ENCODE results near the gene PARD3. TPM values are rescaled to one million over a fixed set of nuclear protein-coding genes. Genes with fewer than 3 reads are reported as not detected.

Gene PARD3
- total RNA-seq, 1 experiment from 2014 or later = 51.8 TPM

GRCh38 chr10:34314457-34314856 is 500.6 kb downstream of the PARD3 start:
- Mint-ChIP-seq H3K36me3 (peaks cover 3% of the 10 kb centered on the region; the same call in 1 of the 2 replicates), H3K4me3 (no peak overlapping the region), H3K27me3 (ENCODE audit: low read depth) (no peaks in the 10 kb centered on the region), H3K4me1 (peaks cover 21% of the 10 kb centered on the region), H3K9me3 (no peaks in the 10 kb centered on the region), H3K27ac (no peak overlapping the region)
- POLR2A ChIA-PET = no interaction called here
- TF ChIP-seq KAT7 (CRISPR knock-in tag; IDR thresholded peaks at IDR 0.05; ENCODE audit: borderline replicate concordance) (no peak), NFE2L1 (CRISPR knock-in tag; IDR thresholded peaks at IDR 0.05) (no peak), ETV6 (CRISPR knock-in tag; IDR thresholded peaks at IDR 0.05) (no peak), ATF3 (CRISPR knock-in tag; conservative IDR thresholded peaks at IDR 0.05) (no peak), SMAD3 (CRISPR knock-in tag; IDR thresholded peaks at IDR 0.05; ENCODE audit: borderline replicate concordance) (no peak), ZNF263 (CRISPR knock-in tag; IDR thresholded peaks at IDR 0.05; ENCODE audit: low read depth) (no peak), ZMAT4 (CRISPR knock-in tag; IDR thresholded peaks at IDR 0.05) (no peak), OVOL2 (CRISPR knock-in tag; IDR thresholded peaks at IDR 0.05; ENCODE audit: borderline replicate concordance) (no peak), ZNF425 (CRISPR knock-in tag; conservative IDR thresholded peaks at IDR 0.05) (no peak), NR3C1 (CRISPR knock-in tag; conservative IDR thresholded peaks at IDR 0.05; ENCODE audit: low read depth) (no peak)
- CTCF ChIA-PET = no interaction called here
- no peak for ATAC-seq
- no peak for DNase-seq (ENCODE audit: low spot score)

- no peak for TF ChIP-seq NFATC4 (CRISPR knock-in tag; IDR thresholded peaks at IDR 0.05)
- no peak for TF ChIP-seq SOX15 (CRISPR knock-in tag; IDR thresholded peaks at IDR 0.05)
- TF ChIP-seq KAT7 (CRISPR knock-in tag; IDR thresholded peaks at IDR 0.05; ENCODE audit: borderline replicate concordance) = no peak
- no peak for TF ChIP-seq FOXP4 (CRISPR knock-in tag; IDR thresholded peaks at IDR 0.05)
- TF ChIP-seq MLX (CRISPR knock-in tag; IDR thresholded peaks at IDR 0.05) = no peak
- TF ChIP-seq CBFB (CRISPR knock-in tag; IDR thresholded peaks at IDR 0.05; ENCODE audit: low read depth) = no peak
- TF ChIP-seq ZSCAN18 (CRISPR knock-in tag; IDR thresholded peaks at IDR 0.05) = no peak
- no peak for TF ChIP-seq TEAD1 (CRISPR knock-in tag; IDR thresholded peaks at IDR 0.05)
- no peak for TF ChIP-seq ESRRA (CRISPR knock-in tag; IDR thresholded peaks at IDR 0.05; ENCODE audit: borderline replicate concordance)
- no peak for TF ChIP-seq ATF6 (CRISPR knock-in tag; IDR thresholded peaks at IDR 0.05)
- no peak for TF ChIP-seq ZNF425 (CRISPR knock-in tag; conservative IDR thresholded peaks at IDR 0.05)
- no peak for TF ChIP-seq NR2C2 (CRISPR knock-in tag; IDR thresholded peaks at IDR 0.05)
- TF ChIP-seq ELF4 (CRISPR knock-in tag; IDR thresholded peaks at IDR 0.05; ENCODE audit: low read depth) = no peak
- TF ChIP-seq GABPB1 (CRISPR knock-in tag; IDR thresholded peaks at IDR 0.05) = no peak
- no peak for TF ChIP-seq ERG (CRISPR knock-in tag; IDR thresholded peaks at IDR 0.05)
- ATAC-seq (no peak), DNase-seq (ENCODE audit: low spot score) (no peak)
- Mint-ChIP-seq H3K4me3 (no peak overlapping the region), H3K27ac (no peak overlapping the region), H3K27me3 (ENCODE audit: low read depth) (no peaks in the 10 kb centered on the region), H3K36me3 (peaks cover 5% of the 10 kb centered on the region; the same call in 1 of the 2 replicates), H3K9me3 (no peaks in the 10 kb centered on the region), H3K4me1 (peaks cover 21% of the 10 kb centered on the region)
- CTCF ChIA-PET = no interaction called here
- POLR2A ChIA-PET = interaction anchor here (0.8 kb wide), 1 partner anchor 74 kb away, joined by 3 read pairs; no protein-coding TSS in a partner anchor
Measured at GRCh38 chr10:34313888-34314287, 501.2 kb downstream of the PARD3 start.
